ENCODE results near the gene QPRT. TPM values are rescaled to one million over a fixed set of nuclear protein-coding genes. Genes with fewer than 3 reads are reported as not detected.
A peak's percentile ranks its signal among the peaks of the same experiment; 100 is the strongest.

Gene QPRT
- total RNA-seq, 4 donors from 2014 or later = 16.7 to 54.3 (median 23.1) TPM

DNA sequence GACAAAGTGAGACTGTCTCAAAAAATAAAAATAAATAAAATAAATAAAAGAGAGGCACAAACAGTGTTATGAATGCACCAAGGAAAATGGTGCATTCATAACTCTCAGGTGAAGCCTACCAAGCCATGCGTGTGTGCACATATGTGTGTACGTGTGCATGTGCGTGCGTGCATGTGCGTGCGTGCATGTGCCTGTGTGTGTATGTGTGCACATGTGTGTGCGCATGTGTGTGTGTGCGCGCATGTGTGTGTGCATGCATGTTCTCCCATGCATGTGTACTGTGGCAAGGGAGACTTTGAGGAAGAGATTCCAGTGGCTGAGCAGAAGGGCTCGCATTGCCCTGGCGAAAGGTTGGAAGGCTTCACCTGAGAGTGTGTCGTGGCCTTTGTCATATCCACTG is 11.2 kb upstream of the QPRT start:
- TF ChIP-seq POLR2A (IDR thresholded peaks at IDR 0.05) = no peak
- TF ChIP-seq, protein P1, sequence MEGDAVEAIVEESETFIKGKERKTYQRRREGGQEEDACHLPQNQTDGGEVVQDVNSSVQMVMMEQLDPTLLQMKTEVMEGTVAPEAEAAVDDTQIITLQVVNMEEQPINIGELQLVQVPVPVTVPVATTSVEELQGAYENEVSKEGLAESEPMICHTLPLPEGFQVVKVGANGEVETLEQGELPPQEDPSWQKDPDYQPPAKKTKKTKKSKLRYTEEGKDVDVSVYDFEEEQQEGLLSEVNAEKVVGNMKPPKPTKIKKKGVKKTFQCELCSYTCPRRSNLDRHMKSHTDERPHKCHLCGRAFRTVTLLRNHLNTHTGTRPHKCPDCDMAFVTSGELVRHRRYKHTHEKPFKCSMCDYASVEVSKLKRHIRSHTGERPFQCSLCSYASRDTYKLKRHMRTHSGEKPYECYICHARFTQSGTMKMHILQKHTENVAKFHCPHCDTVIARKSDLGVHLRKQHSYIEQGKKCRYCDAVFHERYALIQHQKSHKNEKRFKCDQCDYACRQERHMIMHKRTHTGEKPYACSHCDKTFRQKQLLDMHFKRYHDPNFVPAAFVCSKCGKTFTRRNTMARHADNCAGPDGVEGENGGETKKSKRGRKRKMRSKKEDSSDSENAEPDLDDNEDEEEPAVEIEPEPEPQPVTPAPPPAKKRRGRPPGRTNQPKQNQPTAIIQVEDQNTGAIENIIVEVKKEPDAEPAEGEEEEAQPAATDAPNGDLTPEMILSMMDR (IDR thresholded peaks at IDR 0.05) = no peak
- no peaks in the 10 kb centered on the region for H3K27me3 ChIP-seq
- intact Hi-C loops (cut with DNase I; ENCODE audit: low total_unique reads) = no loop called here
- no peak for DNase-seq
- H3K36me3 ChIP-seq = no peaks in the 10 kb centered on the region
- peaks cover 0 to 6% of the 10 kb centered on the region in 2 donors for H3K4me1 ChIP-seq
- H3K27ac ChIP-seq = no peak overlapping the region
- no peaks in the 10 kb centered on the region for H3K9me3 ChIP-seq
- H3K4me3 ChIP-seq = no peak overlapping the region

DNA sequence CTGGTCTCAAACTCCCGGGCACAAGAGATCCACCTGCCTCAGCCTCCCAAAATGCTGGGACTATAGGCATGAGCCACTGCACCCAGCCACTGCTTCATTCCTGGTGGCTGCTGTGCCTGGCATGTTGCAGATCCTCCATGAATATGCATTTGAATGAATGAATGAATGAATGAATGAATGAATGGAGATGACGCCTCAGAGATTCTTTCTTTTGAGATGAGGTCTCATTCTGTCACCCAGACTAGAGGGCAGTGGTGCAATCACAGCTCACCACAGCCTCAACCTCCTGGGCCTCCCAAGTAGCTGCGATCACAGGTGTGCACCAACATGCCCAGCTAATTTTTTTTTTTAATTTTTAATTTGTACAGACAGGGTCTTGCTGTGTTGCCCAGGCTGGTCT is 10.7 kb upstream of the QPRT start:
- no peak overlapping the region for H3K27ac ChIP-seq
- TF ChIP-seq, protein P1 (IDR thresholded peaks at IDR 0.05) = no peak
- TF ChIP-seq POLR2A (IDR thresholded peaks at IDR 0.05) = no peak
- peaks cover 0 to 6% of the 10 kb centered on the region in 2 donors for H3K4me1 ChIP-seq
- intact Hi-C loops (cut with DNase I; ENCODE audit: low total_unique reads) = no loop called here
- no peaks in the 10 kb centered on the region for H3K36me3 ChIP-seq
- H3K9me3 ChIP-seq = no peaks in the 10 kb centered on the region
- H3K4me3 ChIP-seq = no peak overlapping the region
- H3K27me3 ChIP-seq = no peaks in the 10 kb centered on the region
- no peak for DNase-seq

DNA sequence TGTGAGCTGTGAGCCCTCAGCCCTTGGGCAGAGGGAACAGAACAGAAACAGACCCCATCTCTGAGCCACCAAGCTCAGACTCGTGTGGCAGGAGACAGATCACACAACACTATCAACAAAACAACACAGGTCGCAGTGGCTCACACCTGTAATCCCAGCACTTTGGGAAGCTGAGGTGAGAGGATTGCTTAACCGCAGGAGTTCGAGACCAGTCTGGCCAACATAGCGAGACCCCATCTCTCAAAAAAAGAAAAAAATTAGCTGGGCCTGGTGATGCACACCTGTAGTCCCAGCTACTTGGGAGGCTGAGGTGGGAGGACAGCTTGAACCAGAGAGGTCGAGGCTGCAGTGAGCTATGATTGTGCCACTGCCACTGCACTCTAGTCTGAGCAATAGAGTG is 5.5 kb upstream of the QPRT start:
- DNase-seq = no peak
- intact Hi-C loops (cut with DNase I; ENCODE audit: low total_unique reads) = no loop called here
- Histone ChIP-seq H3K9me3 (no peaks in the 10 kb centered on the region), H3K4me1 (no peaks in the 10 kb centered on the region), H3K36me3 (no peaks in the 10 kb centered on the region), H3K27ac (peak overlapping the region in 1 of 2 donors; percentile 58), H3K27me3 (no peaks in the 10 kb centered on the region), H3K4me3 (no peak overlapping the region)
- TF ChIP-seq, protein P1 (IDR thresholded peaks at IDR 0.05) = no peak
- no peak for TF ChIP-seq POLR2A (IDR thresholded peaks at IDR 0.05)

DNA sequence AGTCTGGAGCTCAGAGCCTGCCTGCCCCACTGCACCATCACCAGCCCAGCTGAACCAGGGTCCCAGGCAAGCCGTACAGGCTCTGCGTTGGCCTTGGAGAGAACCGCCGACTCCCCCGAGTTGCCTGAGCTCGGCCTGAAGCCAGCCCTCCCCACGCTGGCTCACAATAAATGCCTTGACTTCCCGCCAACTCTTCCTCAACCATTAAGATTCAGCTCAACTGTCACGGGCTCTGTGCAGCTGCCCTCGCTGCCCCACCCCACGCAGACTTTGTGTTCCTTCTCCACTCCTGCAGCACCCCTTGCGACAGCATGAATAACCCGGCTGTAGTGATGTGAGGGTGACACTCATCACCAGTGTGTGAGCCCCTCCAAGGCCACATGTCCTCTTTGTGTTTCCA is 4.8 kb upstream of the QPRT start:
- Histone ChIP-seq H3K27ac (peak overlapping the region; percentile 36 to 58), H3K36me3 (no peaks in the 10 kb centered on the region), H3K27me3 (no peaks in the 10 kb centered on the region), H3K4me1 (no peaks in the 10 kb centered on the region), H3K4me3 (no peak overlapping the region), H3K9me3 (no peaks in the 10 kb centered on the region)
- TF ChIP-seq POLR2A (IDR thresholded peaks at IDR 0.05) = no peak
- TF ChIP-seq, protein P1 (IDR thresholded peaks at IDR 0.05) = peak in 3 of 4 experiments; percentile 10 to 24 (median 12)
- intact Hi-C loops (cut with DNase I; ENCODE audit: low total_unique reads) = no loop called here
- DNase-seq = peak; percentile 80 to 82

DNA sequence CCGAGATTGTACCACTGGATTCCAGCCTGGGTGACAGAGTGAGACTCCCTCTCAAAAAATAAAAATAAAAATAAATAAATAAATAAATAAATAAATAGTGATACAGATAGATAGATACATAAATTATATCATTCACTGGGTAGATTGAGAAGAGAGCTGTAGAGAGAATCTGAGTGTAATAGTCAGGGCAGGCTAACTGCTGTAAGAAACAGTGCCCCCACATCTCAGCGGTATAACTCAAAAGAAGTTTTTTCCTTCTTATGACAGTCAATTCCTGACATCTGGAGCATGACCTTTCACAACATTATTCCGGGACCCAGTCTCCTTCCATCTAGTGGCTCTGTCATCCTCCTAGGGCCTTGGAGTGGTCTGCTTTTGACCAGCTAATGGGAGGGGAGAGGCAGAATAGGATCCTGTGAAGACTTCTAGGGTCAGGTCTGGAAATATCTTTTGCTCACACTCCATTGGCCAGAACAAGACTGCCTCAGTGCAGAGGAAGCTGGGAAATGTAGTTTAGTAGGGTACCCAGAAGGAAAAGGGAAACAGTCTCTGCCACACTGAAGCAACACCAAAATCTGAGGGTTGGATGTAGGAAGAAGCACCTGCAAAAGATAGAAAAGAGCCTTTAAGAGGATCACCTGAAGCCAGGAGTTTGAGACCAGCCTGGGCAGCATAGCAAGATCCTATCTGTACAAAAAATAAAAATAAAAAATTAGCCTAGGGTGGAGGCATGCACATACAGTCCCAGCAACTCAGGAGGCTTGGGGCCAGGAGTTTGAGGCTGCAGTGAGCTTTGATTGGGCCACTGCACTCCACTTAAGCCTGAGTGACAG is 3.0 kb upstream of the QPRT start:
- no peaks in the 10 kb centered on the region for H3K9me3 ChIP-seq
- TF ChIP-seq, protein P1 (IDR thresholded peaks at IDR 0.05) = no peak
- TF ChIP-seq POLR2A (IDR thresholded peaks at IDR 0.05) = no peak
- intact Hi-C loops (cut with DNase I; ENCODE audit: low total_unique reads) = no loop called here
- H3K4me1 ChIP-seq = no peaks in the 10 kb centered on the region
- DNase-seq = no peak
- no peaks in the 10 kb centered on the region for H3K36me3 ChIP-seq
- H3K27me3 ChIP-seq = no peaks in the 10 kb centered on the region
- no peak overlapping the region for H3K4me3 ChIP-seq
- H3K27ac ChIP-seq = no peak overlapping the region

All from uterus (tissue), 4 donors.